Keratinocyte (primary cell): ENCODE results near the gene APBB3. TPM values are rescaled to one million over a fixed set of nuclear protein-coding genes. Genes with fewer than 3 reads are reported as not detected.
"Not testable (repeated sequence)": the region's sequence is repeated elsewhere in the genome, so short reads cannot be mapped to it uniquely, and the experiment has no call there.

Source experiments
- DNase-seq: peaks from one replicate; pipeline ENCODE4 v3.0.0-alpha.2; 2011; ENCODE audit warnings: low read depth, missing footprints, low spot score
- FAIRE-seq: peaks from 2 replicates; lab custom pipeline; 2011; peaks lifted over from hg19 to GRCh38; lab: Jason Lieb, UNC
- H2AFZ ChIP-seq: 2 replicates; pipeline ENCODE4 v1.6.0; 2012; ENCODE audit warnings: low read length, control low read depth, inconsistent platforms; ENCODE audit not compliant: control insufficient read depth
- H3K27ac ChIP-seq: 2 replicates; pipeline ENCODE4 v1.5.1; 2011; ENCODE audit warnings: low read length; ENCODE audit not compliant: control insufficient read depth, insufficient read depth
- H3K27me3 ChIP-seq: 3 replicates; pipeline ENCODE4 v1.6.0; 2011; ENCODE audit warnings: low read length; ENCODE audit not compliant: control insufficient read depth, insufficient read depth; ENCODE audit errors: extremely low read depth
- H3K36me3 ChIP-seq, 2 experiments: 2 replicates in 1 of 2; 3 replicates in 1 of 2; pipeline ENCODE4 v1.5.1; 2011; ENCODE audit warnings: low read length in 2 of 2, mild to moderate bottlenecking in 1 of 2; ENCODE audit not compliant: control insufficient read depth in 2 of 2, insufficient read depth in 2 of 2; ENCODE audit errors: extremely low read depth in 1 of 2
- H3K4me1 ChIP-seq: 3 replicates; pipeline ENCODE4 v1.5.1; 2011; ENCODE audit warnings: low read length; ENCODE audit not compliant: control insufficient read depth, insufficient read depth; ENCODE audit errors: extremely low read depth
- H3K4me2 ChIP-seq: 3 replicates; pipeline ENCODE4 v1.6.0; 2011; ENCODE audit warnings: low read depth, low read length; ENCODE audit not compliant: control insufficient read depth, insufficient read depth; ENCODE audit errors: extremely low read depth
- H3K4me3 ChIP-seq, 3 experiments: fragments of 200-600 bp in 1 of 3; sonication (generic) in 1 of 3; 2 replicates in 2 of 3; 3 replicates in 1 of 3; pipeline ENCODE4 v1.5.1; 2011 to 2016; ENCODE audit warnings: low read length in 3 of 3, mild to moderate bottlenecking in 3 of 3, control low read depth in 2 of 3, inconsistent platforms in 1 of 3, low read depth in 1 of 3, mixed read lengths in 1 of 3, mixed run types in 1 of 3, moderate library complexity in 1 of 3; ENCODE audit not compliant: control insufficient read depth in 2 of 3, insufficient read depth in 2 of 3; ENCODE audit errors: extremely low read depth in 1 of 3
- H3K79me2 ChIP-seq: 2 replicates; pipeline ENCODE4 v1.6.0; 2012; ENCODE audit warnings: low read length; ENCODE audit not compliant: control insufficient read depth, insufficient read depth
- H3K9ac ChIP-seq: 3 replicates; pipeline ENCODE4 v1.6.0; 2011; ENCODE audit warnings: low read length; ENCODE audit not compliant: control insufficient read depth, insufficient read depth; ENCODE audit errors: extremely low read depth
- H3K9me1 ChIP-seq: 3 replicates; pipeline ENCODE4 v1.6.0; 2011; ENCODE audit warnings: low read length; ENCODE audit not compliant: control insufficient read depth, insufficient read depth; ENCODE audit errors: extremely low read depth
- H3K9me3 ChIP-seq: 2 replicates; pipeline ENCODE4 v1.5.1; 2012; ENCODE audit warnings: low read depth, low read length; ENCODE audit not compliant: control insufficient read depth
- H4K20me1 ChIP-seq: 3 replicates; pipeline ENCODE4 v1.6.0; 2011; ENCODE audit warnings: low read length; ENCODE audit not compliant: control insufficient read depth, insufficient read depth; ENCODE audit errors: extremely low read depth
- CTCF ChIP-seq, 3 experiments: IDR thresholded peaks in 1 of 3; conservative IDR thresholded peaks in 1 of 3; optimal IDR thresholded peaks in 1 of 3; 2 replicates in 2 of 3; 3 replicates in 1 of 3; pipeline versions ENCODE3 to v1.5.1; 2011; ENCODE audit warnings: low read length in 3 of 3, mild to moderate bottlenecking in 3 of 3, moderate library complexity in 2 of 3, control low read depth in 1 of 3, inconsistent platforms in 1 of 3; ENCODE audit not compliant: insufficient read depth in 2 of 3; ENCODE audit errors: extremely low read depth in 1 of 3
- EZH2 ChIP-seq: IDR thresholded peaks from one replicate; pipeline ENCODE4 v1.6.1; 2012; ENCODE audit warnings: inconsistent platforms, mild to moderate bottlenecking, low read length, moderate library complexity
- dilution Hi-C: fragments of 300-500 bp; cut with MboI; formaldehyde crosslinking; loops from one replicate; pipeline ENCODE4 v1.7.0; 2020; ENCODE audit warnings: low sequenced_read_pairs; ENCODE audit not compliant: extremely low pct_ligation_motif_present
- polyA plus RNA-seq, 5 experiments: library from polyadenylated mRNA; depleted of rRNA in 3 of 5; stranded (reverse) in 3 of 5; stranded (forward) in 1 of 5; unstranded in 1 of 5; fragments of >200 nt; gene quantifications; 1 replicate in 1 of 5; 2 replicates in 3 of 5; 3 replicates in 1 of 5; pipeline versions ENCODE4 v1.2.1 to v1.2.3, GENCODE V29; 2011 to 2012; ENCODE audit warnings: missing spikeins in 2 of 5, low read depth in 1 of 5, low replicate concordance in 1 of 5

The APBB3 gene
- polyA plus RNA-seq, 1 donor (not counting 4 experiments of a cell fraction or from before 2014, with no cell fraction given), result 7.1 TPM

DNA sequence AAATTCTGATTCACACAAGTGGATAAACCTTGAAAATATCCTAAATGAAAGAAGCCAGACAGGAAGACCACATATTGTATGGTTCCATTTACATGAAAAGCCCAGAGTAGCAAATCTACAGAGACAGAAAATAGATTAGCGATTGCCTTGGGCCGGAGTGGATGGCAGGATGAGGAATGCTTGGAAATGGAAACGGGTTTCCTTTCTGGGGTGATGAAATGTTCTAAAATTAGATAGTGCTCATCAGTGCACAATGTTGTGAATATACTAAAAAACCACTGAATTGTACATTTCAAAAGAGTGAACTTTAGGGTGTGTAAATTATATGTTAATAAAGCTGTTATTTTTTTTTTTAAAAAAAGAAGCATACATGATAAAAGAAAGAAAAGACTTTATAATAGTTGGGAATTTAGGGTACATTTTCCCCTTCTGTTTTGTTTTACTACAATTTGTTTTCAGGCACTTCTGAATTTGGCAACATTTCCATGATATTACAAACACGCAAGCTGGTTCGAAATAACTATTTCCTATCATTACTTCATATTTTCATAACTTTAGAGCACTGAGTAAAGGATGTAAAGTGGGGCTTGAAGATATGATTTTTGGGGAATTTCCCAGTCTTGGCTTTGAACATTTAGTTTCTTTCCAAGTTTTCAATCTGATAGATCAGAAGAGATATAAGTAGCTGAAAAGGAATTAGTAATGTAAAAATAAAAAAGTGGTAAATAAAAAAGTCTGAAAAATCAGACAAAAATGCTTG is 24.1 kb upstream of the APBB3 start:
- no peak for DNase-seq
- dilution Hi-C loops, result no loop called here
- peak; percentile 39 for FAIRE-seq
- Histone ChIP-seq H3K4me2 (no peak overlapping the region), H3K27me3 (no peaks in the 10 kb centered on the region), H4K20me1 (no peaks in the 10 kb centered on the region), H3K36me3 (no peaks in the 10 kb centered on the region), H3K9me3 (no peaks in the 10 kb centered on the region), H3K9ac (no peak overlapping the region), H3K27ac (no peak overlapping the region), H3K4me1 (peaks cover 21% of the 10 kb centered on the region), H2AFZ (no peak overlapping the region), H3K9me1 (no peaks in the 10 kb centered on the region), H3K79me2 (no peaks in the 10 kb centered on the region), H3K4me3 (no peak overlapping the region)
- TF ChIP-seq EZH2, result no peak
- TF ChIP-seq CTCF (optimal IDR thresholded peaks at IDR 0.05 in 1 of 3, IDR thresholded peaks at IDR 0.05 in 1 of 3, conservative IDR thresholded peaks at IDR 0.05 in 1 of 3; ENCODE audit: extremely low read depth in 1 of 3, insufficient read depth in 2 of 3, low read length in 3 of 3), result no peak

- no peak for TF ChIP-seq EZH2
- TF ChIP-seq CTCF (optimal IDR thresholded peaks at IDR 0.05 in 1 of 3, IDR thresholded peaks at IDR 0.05 in 1 of 3, conservative IDR thresholded peaks at IDR 0.05 in 1 of 3; ENCODE audit: extremely low read depth in 1 of 3, insufficient read depth in 2 of 3, low read length in 3 of 3), result no peak
- Histone ChIP-seq H3K4me1 (peaks cover 21% of the 10 kb centered on the region), H3K9me3 (no peaks in the 10 kb centered on the region), H2AFZ (no peak overlapping the region), H3K36me3 (no peaks in the 10 kb centered on the region), H3K9me1 (no peaks in the 10 kb centered on the region), H3K4me3 (no peak overlapping the region), H4K20me1 (no peaks in the 10 kb centered on the region), H3K27me3 (no peaks in the 10 kb centered on the region), H3K27ac (no peak overlapping the region), H3K79me2 (no peaks in the 10 kb centered on the region), H3K9ac (no peak overlapping the region), H3K4me2 (no peak overlapping the region)
- dilution Hi-C loops, result no loop called here
- no peak for DNase-seq
- no peak for FAIRE-seq
These were observed 23.1 kb upstream of the APBB3 start for GRCh38 chr5:140587495-140587894.

DNA sequence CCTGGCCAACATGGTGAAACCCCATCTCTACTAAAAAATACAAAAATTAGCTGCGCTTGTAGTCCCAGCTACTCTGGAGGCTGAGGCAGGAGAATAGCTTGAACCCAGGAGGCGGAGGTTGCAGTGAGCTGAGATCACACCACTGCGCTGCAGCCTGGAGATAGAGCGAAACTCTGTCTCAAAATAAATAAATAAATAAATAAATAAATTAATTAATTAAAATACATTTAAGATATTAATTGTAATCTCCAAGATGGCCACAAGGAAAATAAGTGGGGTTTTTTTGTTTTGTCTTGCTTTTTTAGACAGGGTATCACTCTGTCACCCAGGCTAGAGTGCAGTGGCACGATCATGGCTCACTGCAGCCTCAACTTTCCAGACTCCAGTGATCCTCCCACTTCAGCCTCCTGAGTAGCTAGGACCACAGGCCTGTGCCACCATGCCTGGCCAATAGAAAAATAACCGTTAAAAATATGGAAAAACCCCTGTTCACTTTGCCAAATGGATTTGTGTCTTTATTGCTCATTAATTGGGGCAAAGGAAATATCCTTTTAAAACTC is 14.9 kb upstream of the APBB3 start:
- H3K36me3 ChIP-seq, FAIRE-seq, H3K9me3 ChIP-seq, H4K20me1 ChIP-seq, H3K27me3 ChIP-seq, DNase-seq, H3K4me2 ChIP-seq, H3K9ac ChIP-seq, dilution Hi-C loops, H2AFZ ChIP-seq, H3K4me3 ChIP-seq, H3K9me1 ChIP-seq, H3K4me1 ChIP-seq, H3K27ac ChIP-seq, H3K79me2 ChIP-seq: not testable (repeated sequence)
